CD4-positive, alpha-beta T cell treated with Interferon gamma for 1 hour (primary cell): ENCODE results near the gene TSSK6.
A peak's percentile ranks its signal among the peaks of the same experiment; 100 is the strongest.

Experiments used
- DNase-seq: peaks from one replicate; pipeline ENCODE4 v3.0.0-alpha.2; 2020

TSSK6 gene

GRCh38 chr19:19529783-19530422, 14.6 kb upstream of the TSSK6 start:
- no peak for DNase-seq

GRCh38 chr19:19528721-19529490, 13.6 kb upstream of the TSSK6 start, which contains the start of gene YJEFN3:
TSS of gene YJEFN3 (plus strand) at chr19:19528911. CDS start at chr19:19528933, 22 bp downstream.
- no peak for DNase-seq

GRCh38 chr19:19527674-19528625, 12.6 kb upstream of the TSSK6 start:
- no peak for DNase-seq

- DNase-seq = no peak
Observed at GRCh38 chr19:19527371-19527656, 12.0 kb upstream of the TSSK6 start.

DNA sequence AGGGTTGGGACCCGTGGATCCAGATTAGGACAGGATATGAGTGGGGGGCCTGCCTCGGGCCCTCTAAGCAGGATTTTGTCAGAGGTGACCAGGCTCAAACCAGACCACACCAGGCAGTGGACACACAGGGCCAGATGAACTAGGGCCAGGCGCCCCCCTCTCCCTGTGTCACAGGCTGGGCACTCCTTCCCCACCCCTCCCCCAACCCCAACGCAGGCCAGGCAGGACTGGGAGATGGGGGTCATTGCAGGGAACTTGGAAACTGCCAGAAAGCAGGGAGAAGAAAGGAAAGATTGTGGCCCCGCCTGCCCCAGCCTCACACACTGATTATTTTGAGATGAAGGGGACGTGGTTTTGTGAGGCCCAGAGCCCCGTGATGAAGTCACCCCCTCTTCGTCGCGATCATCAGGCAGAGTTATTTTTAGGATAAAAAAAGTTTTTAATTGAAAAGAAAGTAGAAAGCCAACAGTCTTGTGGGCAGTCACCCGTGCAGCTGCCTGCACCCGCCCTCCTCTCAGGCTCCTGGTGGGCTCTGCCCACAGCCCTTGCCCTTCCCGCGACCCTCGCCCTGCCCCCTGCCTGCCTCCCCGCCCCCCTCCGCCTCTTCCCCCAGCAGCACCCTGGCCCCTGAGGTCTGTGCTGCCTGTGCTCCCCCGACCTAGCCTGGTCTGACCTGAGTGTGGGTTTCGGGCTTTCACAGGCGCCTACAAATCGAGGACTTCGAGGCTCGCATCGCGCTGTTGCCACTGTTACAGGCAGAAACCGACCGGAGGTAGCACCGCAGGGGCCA, 11.4 kb upstream of the TSSK6 start:
- no peak for DNase-seq

GRCh38 chr19:19525611-19526380, 10.4 kb upstream of the TSSK6 start:
- DNase-seq = no peak

- DNase-seq = no peak
Observed at GRCh38 chr19:19524053-19524452, 8.7 kb upstream of the TSSK6 start.

- no peak for DNase-seq
Observed at GRCh38 chr19:19523177-19523576, 7.8 kb upstream of the TSSK6 start.

DNA sequence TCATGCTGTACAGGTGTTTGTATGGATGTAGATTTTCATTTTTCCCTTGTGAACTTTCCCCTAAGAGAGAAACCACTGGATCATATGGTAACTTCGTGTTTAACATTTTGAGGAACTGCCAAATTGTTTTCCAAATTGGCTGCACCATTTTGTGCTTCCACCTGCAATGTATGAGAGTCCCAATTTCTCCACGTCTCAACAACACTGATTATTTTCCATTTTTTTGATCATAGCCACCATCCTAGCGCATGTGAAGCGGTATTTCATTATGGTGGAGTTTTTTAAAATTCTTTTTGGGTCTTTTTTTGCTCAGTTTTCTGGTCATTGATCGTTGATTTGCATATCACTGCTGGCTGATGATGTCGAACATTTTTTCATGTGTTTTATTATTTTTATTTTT, 5.6 kb upstream of the TSSK6 start:
- no peak for DNase-seq

DNA sequence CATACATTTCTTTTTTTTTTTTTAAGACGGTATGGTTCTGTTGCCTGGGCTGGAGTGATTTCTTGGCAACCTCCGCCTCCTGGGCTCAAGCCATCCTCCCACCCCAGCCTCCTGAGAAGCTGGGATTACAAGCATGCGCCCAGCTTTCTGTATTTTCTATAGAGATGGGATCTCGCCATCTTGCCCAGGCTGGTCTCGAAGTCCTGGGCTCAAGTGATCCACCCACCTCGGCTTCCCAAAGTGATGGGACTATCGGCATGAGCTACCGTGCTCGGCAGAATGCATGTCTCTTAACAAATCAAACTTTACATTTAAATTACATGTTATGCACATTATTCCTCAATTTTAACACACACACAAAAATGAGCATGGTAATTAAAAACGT, 1.9 kb upstream of the TSSK6 start:
- DNase-seq = no peak

DNA sequence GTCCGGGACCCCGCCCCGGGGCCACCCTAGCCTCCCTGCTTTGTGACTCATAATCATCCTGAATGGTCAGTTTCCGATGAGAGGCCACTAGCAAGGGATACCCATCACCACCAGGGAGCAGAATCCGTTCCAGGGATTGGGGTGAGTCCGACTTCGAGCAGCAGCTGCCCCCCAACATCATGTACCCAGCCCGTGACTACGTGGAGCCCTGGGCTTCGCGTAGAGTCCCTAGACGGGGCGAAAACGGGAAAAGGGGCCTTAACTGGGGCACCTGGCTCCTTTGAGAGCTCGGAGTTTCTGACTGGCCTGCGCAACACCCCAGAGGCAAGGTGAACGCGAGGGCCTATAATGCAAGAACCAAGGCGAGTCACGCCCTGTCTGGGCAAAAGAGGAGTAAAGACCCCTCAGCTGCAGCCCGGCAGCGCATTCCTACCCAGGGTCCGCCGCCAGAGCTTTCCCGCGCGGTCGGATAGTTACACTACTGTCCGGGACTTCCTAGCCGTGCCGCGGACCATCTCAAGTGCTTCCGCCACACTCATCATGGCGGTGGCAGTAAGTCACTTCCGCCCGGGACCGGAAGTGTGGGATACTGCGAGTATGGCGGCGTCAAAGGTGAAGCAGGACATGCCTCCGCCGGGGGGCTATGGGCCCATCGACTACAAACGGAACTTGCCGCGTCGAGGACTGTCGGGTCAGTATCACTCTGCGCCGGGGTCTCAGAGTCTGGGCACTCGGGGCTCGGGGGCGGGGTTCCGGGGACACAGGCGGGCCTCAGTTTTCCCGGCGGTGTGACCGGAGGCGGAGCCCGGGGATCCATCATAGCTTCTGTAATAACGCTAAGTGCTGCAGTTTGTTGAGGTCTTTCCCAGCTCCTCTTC, 533 bp upstream of the TSSK6 start, which contains the start of gene NDUFA13:
Gene NDUFA13 (plus strand): TSS at position 584 of the 878 bp plus-strand sequence. CDS start 14 bp downstream, at position 598.
- DNase-seq = peak; percentile 90

- DNase-seq = no peak
Observed at GRCh38 chr19:19514215-19514657, 1.1 kb downstream of the TSSK6 start.

GRCh38 chr19:19513682-19514081, 1.7 kb downstream of the TSSK6 start:
- no peak for DNase-seq

- no peak for DNase-seq
Observed at GRCh38 chr19:19510432-19510831, 4.9 kb downstream of the TSSK6 start.

- DNase-seq = no peak
Observed at GRCh38 chr19:19508217-19508616, 7.1 kb downstream of the TSSK6 start.

GRCh38 chr19:19507354-19507753, 8.0 kb downstream of the TSSK6 start:
- no peak for DNase-seq

DNA sequence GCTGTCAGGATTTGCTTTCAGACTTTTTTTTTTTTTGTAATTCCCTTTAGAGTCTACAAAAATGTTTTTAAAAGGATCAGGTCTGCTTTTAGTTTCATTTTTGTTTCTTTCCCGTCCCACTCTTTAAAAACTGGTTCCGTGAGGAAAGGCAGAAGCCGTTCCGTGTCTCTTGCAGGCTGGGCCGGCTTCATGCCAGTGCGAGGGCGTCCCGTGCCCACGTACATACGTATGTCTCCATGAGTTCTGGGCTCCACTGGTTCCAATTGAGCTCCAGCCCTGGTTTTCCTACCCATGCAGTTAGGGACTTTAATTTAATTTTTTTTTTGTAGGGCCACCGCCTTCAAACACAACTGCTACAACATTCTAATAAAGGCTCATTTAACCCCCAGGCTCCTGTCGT, 8.8 kb downstream of the TSSK6 start:
- no peak for DNase-seq

DNA sequence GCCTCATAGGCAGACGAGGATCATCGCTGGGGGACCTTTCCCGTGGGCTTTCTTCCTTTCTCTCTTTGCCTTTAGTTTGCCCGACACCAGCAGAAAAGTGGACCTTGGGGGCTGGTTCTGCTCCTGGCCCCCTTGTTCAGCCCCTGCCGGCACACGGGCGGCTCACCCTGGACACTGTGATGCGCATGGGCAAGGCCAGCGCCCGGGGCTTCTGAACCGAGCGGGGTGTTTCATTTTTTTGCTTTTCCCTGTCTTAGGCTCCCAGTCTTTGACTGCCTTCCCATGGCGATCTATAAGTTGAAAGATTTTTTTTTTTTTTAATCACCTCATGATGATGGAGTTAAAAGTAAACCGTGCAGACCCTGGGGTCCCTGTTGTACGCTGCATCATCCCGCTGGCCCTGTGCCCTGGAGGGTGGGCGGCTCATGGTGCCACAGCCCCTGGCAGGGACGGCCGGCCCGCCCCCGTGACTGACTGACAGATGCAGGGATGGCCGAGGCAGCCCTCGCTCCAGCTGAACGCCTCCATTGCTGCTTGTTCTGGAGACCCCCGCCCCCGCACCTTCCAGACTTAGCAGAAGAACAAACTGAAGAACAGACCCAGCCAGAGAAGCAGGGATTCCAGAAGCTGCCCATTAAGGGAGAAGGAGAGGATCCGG, 9.6 kb downstream of the TSSK6 start:
- no peak for DNase-seq

GRCh38 chr19:19504754-19505668, 10.3 kb downstream of the TSSK6 start:
- no peak for DNase-seq
